ENCODE results near the gene NUBP1. TPM values are rescaled to one million over a fixed set of nuclear protein-coding genes. Genes with fewer than 3 reads are reported as not detected.

The NUBP1 gene
- polyA plus RNA-seq, 1 donor (not counting 4 experiments of a cell fraction or from before 2014, with no cell fraction given): 22.2 TPM

GRCh38 chr16:10738231-10739077, 5.2 kb upstream of the NUBP1 start:
- peak overlapping the region; percentile 48 for H3K27ac ChIP-seq (ENCODE audit: control insufficient read depth, insufficient read depth, low read length)
- no peaks in the 10 kb centered on the region for H3K36me3 ChIP-seq (ENCODE audit: control insufficient read depth in 2 of 2, extremely low read depth in 1 of 2, insufficient read depth in 2 of 2, low read length in 2 of 2)
- H2AFZ ChIP-seq (ENCODE audit: control insufficient read depth, low read length): no peak overlapping the region
- no peak overlapping the region for H3K4me2 ChIP-seq (ENCODE audit: control insufficient read depth, extremely low read depth, insufficient read depth, low read depth, low read length)
- H3K9me1 ChIP-seq (ENCODE audit: control insufficient read depth, extremely low read depth, insufficient read depth, low read length): no peaks in the 10 kb centered on the region
- no peaks in the 10 kb centered on the region for H3K27me3 ChIP-seq (ENCODE audit: control insufficient read depth, extremely low read depth, insufficient read depth, low read length)
- peaks cover 10% of the 10 kb centered on the region for H3K4me1 ChIP-seq (ENCODE audit: control insufficient read depth, extremely low read depth, insufficient read depth, low read length)
- no peak overlapping the region for H3K9ac ChIP-seq (ENCODE audit: control insufficient read depth, extremely low read depth, insufficient read depth, low read length)
- H3K4me3 ChIP-seq (ENCODE audit: control insufficient read depth in 2 of 3, extremely low read depth in 1 of 3, insufficient read depth in 2 of 3, low read depth in 1 of 3, low read length in 3 of 3): no peak overlapping the region
- FAIRE-seq (no peak), DNase-seq (ENCODE audit: low read depth, low spot score) (peak; percentile 36)
- no peak for TF ChIP-seq EZH2 (IDR thresholded peaks at IDR 0.05; ENCODE audit: low read length)
- TF ChIP-seq, protein P1, sequence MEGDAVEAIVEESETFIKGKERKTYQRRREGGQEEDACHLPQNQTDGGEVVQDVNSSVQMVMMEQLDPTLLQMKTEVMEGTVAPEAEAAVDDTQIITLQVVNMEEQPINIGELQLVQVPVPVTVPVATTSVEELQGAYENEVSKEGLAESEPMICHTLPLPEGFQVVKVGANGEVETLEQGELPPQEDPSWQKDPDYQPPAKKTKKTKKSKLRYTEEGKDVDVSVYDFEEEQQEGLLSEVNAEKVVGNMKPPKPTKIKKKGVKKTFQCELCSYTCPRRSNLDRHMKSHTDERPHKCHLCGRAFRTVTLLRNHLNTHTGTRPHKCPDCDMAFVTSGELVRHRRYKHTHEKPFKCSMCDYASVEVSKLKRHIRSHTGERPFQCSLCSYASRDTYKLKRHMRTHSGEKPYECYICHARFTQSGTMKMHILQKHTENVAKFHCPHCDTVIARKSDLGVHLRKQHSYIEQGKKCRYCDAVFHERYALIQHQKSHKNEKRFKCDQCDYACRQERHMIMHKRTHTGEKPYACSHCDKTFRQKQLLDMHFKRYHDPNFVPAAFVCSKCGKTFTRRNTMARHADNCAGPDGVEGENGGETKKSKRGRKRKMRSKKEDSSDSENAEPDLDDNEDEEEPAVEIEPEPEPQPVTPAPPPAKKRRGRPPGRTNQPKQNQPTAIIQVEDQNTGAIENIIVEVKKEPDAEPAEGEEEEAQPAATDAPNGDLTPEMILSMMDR (optimal IDR thresholded peaks at IDR 0.05 in 1 of 3, IDR thresholded peaks at IDR 0.05 in 1 of 3, conservative IDR thresholded peaks at IDR 0.05 in 1 of 3; ENCODE audit: extremely low read depth in 1 of 3, insufficient read depth in 2 of 3, low read length in 3 of 3): no peak
- no peaks in the 10 kb centered on the region for H3K79me2 ChIP-seq (ENCODE audit: control insufficient read depth, insufficient read depth, low read length)
- dilution Hi-C loops (cut with MboI; ENCODE audit: extremely low pct_ligation_motif_present, low sequenced_read_pairs): loop anchor here (25.0 kb wide), 1 partner anchor 174 kb away; no protein-coding TSS in a partner anchor
- H4K20me1 ChIP-seq (ENCODE audit: control insufficient read depth, extremely low read depth, insufficient read depth, low read length): no peaks in the 10 kb centered on the region
- no peaks in the 10 kb centered on the region for H3K9me3 ChIP-seq (ENCODE audit: control insufficient read depth, low read depth, low read length)

DNA sequence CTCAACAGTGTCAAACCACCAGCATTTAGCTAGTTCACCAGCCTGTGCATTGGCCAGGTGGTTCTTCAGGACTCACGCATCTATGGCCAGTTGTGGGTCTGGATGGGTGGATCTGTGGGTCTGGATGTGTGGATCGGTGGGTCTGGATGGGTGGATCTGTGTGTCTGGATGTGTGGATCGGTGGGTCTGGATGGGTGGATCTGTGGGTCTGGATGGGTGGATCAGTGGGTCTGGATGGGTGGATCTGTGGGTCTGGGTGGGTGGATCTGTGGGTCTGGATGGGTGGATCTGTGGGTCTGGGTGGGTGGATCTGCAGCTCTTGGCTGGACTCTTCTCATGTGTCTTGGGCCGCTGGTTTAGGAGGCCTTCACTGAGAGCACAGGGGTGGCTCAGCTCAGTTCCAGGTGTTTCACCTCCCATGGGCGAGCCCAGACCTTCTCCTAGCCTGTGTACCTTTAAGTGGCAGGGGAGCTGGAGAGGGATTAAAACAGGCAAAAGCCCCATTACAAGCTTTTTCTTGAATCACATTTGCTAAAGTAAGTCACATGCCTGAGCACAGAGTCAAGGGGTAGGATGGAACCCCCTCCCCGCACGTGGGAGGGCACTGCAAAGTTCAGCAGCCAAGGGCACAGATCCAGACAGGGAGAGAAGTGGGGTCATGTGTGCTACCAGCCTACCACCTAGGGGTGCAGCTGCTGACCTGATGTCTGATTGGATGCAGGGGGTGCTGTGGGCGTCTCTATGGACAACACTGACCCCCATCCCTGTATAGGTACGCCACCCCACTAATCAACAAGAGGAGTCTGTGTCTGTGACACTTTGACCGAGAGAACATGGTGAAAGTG, 3.4 kb upstream of the NUBP1 start:
- Histone ChIP-seq H3K9me1 (ENCODE audit: control insufficient read depth, extremely low read depth, insufficient read depth, low read length) (no peaks in the 10 kb centered on the region), H3K36me3 (ENCODE audit: control insufficient read depth in 2 of 2, extremely low read depth in 1 of 2, insufficient read depth in 2 of 2, low read length in 2 of 2) (no peaks in the 10 kb centered on the region), H4K20me1 (ENCODE audit: control insufficient read depth, extremely low read depth, insufficient read depth, low read length) (no peaks in the 10 kb centered on the region), H3K4me3 (ENCODE audit: control insufficient read depth in 2 of 3, extremely low read depth in 1 of 3, insufficient read depth in 2 of 3, low read depth in 1 of 3, low read length in 3 of 3) (no peak overlapping the region), H3K9me3 (ENCODE audit: control insufficient read depth, low read depth, low read length) (no peaks in the 10 kb centered on the region), H2AFZ (ENCODE audit: control insufficient read depth, low read length) (no peak overlapping the region), H3K4me2 (ENCODE audit: control insufficient read depth, extremely low read depth, insufficient read depth, low read depth, low read length) (no peak overlapping the region), H3K4me1 (ENCODE audit: control insufficient read depth, extremely low read depth, insufficient read depth, low read length) (peaks cover 14% of the 10 kb centered on the region), H3K27me3 (ENCODE audit: control insufficient read depth, extremely low read depth, insufficient read depth, low read length) (no peaks in the 10 kb centered on the region), H3K79me2 (ENCODE audit: control insufficient read depth, insufficient read depth, low read length) (no peaks in the 10 kb centered on the region), H3K9ac (ENCODE audit: control insufficient read depth, extremely low read depth, insufficient read depth, low read length) (no peak overlapping the region), H3K27ac (ENCODE audit: control insufficient read depth, insufficient read depth, low read length) (no peak overlapping the region)
- dilution Hi-C loops (cut with MboI; ENCODE audit: extremely low pct_ligation_motif_present, low sequenced_read_pairs): loop anchor here (25.0 kb wide), 1 partner anchor 172 kb away; no protein-coding TSS in a partner anchor
- DNase-seq (ENCODE audit: low read depth, low spot score) (no peak), FAIRE-seq (no peak)
- TF ChIP-seq, protein P1 (optimal IDR thresholded peaks at IDR 0.05 in 1 of 3, IDR thresholded peaks at IDR 0.05 in 1 of 3, conservative IDR thresholded peaks at IDR 0.05 in 1 of 3; ENCODE audit: extremely low read depth in 1 of 3, insufficient read depth in 2 of 3, low read length in 3 of 3): no peak
- TF ChIP-seq EZH2 (IDR thresholded peaks at IDR 0.05; ENCODE audit: low read length): no peak
